ENCODE measurements around the gene ACACA.

The ACACA gene

GRCh38 chr17:37358830-37359681 lies 47.6 kb downstream of the ACACA start (continued):
- no peak for TF ChIP-seq SETDB1 (IDR thresholded peaks at IDR 0.05; ENCODE audit: insufficient read length, low read length)
- peak; percentile 97 for TF ChIP-seq ZBTB1 (tag by site-specific recombination; IDR thresholded peaks at IDR 0.05)
- TF ChIP-seq ZEB2 (tag by site-specific recombination; IDR thresholded peaks at IDR 0.05), result peak; percentile 48; the same call in 1 of the 2 replicates
- no peak for TF ChIP-seq ZNF701 (tag by site-specific recombination; IDR thresholded peaks at IDR 0.05)
- 0 out of 2 replicates have a peak, but pooled peaks have one; percentile 19 for TF ChIP-seq ZNF341 (tag by site-specific recombination; IDR thresholded peaks at IDR 0.05; ENCODE audit: low read depth)
- peak; percentile 49; the same call in 1 of the 2 replicates for TF ChIP-seq PRDM10 (tag by site-specific recombination; IDR thresholded peaks at IDR 0.05)
- TF ChIP-seq MZF1 (tag by site-specific recombination; IDR thresholded peaks at IDR 0.05; ENCODE audit: borderline replicate concordance), result no peak
- TF ChIP-seq ZNF157 (tag by site-specific recombination; IDR thresholded peaks at IDR 0.05), result no peak
- peak; percentile 56; the same call in 1 of the 2 replicates for TF ChIP-seq ZNF24 (tag by site-specific recombination; IDR thresholded peaks at IDR 0.05)
- peak; percentile 74 for TF ChIP-seq KLF16 (tag by site-specific recombination; IDR thresholded peaks at IDR 0.05)
- no peak for TF ChIP-seq ZNF416 (tag by site-specific recombination; IDR thresholded peaks at IDR 0.05)
- peak; percentile 86 for TF ChIP-seq ZBTB17 (tag by site-specific recombination; IDR thresholded peaks at IDR 0.05)
- no peak for TF ChIP-seq ZNF16 (tag by site-specific recombination; IDR thresholded peaks at IDR 0.05; ENCODE audit: low read depth)
- TF ChIP-seq PRDM1 (tag by site-specific recombination; IDR thresholded peaks at IDR 0.05), result no peak
- TF ChIP-seq ZNF280C (tag by site-specific recombination; IDR thresholded peaks at IDR 0.05), result no peak
- peak; percentile 43; the same call in 1 of the 2 replicates for TF ChIP-seq ZNF394 (tag by site-specific recombination; IDR thresholded peaks at IDR 0.05; ENCODE audit: borderline replicate concordance)
- TF ChIP-seq ZNF558 (tag by site-specific recombination; IDR thresholded peaks at IDR 0.05), result no peak
- TF ChIP-seq BCL11B (tag by site-specific recombination; IDR thresholded peaks at IDR 0.05; ENCODE audit: low read depth), result peak; percentile 77; the same call in 1 of the 2 replicates
- TF ChIP-seq ZNF529 (tag by site-specific recombination; IDR thresholded peaks at IDR 0.05; ENCODE audit: insufficient replicate concordance), result no peak
- no peak for TF ChIP-seq RBAK (tag by site-specific recombination; IDR thresholded peaks at IDR 0.05)
- TF ChIP-seq ZFP69B (tag by site-specific recombination; IDR thresholded peaks at IDR 0.05), result peak; percentile 33; the same call in 1 of the 2 replicates
- 0 out of 2 replicates have a peak, but pooled peaks have one; percentile 73 for TF ChIP-seq ZNF837 (tag by site-specific recombination; IDR thresholded peaks at IDR 0.05)
- no peak for TF ChIP-seq ZNF677 (tag by site-specific recombination; IDR thresholded peaks at IDR 0.05)
- TF ChIP-seq ZSCAN18 (tag by site-specific recombination; IDR thresholded peaks at IDR 0.05), result 0 out of 2 replicates have a peak, but pooled peaks have one; percentile 56
- 0 out of 2 replicates have a peak, but pooled peaks have one; percentile 24 for TF ChIP-seq ZNF610 (tag by site-specific recombination; IDR thresholded peaks at IDR 0.05; ENCODE audit: borderline replicate concordance)
- TF ChIP-seq KLF1 (tag by site-specific recombination; IDR thresholded peaks at IDR 0.05), result peak; percentile 62
- peak; percentile 73 for TF ChIP-seq SP7 (tag by site-specific recombination; IDR thresholded peaks at IDR 0.05)
- peak; percentile 24; the same call in 1 of the 2 replicates for TF ChIP-seq ZBTB48 (tag by site-specific recombination; IDR thresholded peaks at IDR 0.05)
- TF ChIP-seq ZNF2 (tag by site-specific recombination; IDR thresholded peaks at IDR 0.05), result peak; percentile 41; the same call in 1 of the 2 replicates
- TF ChIP-seq, protein P1, sequence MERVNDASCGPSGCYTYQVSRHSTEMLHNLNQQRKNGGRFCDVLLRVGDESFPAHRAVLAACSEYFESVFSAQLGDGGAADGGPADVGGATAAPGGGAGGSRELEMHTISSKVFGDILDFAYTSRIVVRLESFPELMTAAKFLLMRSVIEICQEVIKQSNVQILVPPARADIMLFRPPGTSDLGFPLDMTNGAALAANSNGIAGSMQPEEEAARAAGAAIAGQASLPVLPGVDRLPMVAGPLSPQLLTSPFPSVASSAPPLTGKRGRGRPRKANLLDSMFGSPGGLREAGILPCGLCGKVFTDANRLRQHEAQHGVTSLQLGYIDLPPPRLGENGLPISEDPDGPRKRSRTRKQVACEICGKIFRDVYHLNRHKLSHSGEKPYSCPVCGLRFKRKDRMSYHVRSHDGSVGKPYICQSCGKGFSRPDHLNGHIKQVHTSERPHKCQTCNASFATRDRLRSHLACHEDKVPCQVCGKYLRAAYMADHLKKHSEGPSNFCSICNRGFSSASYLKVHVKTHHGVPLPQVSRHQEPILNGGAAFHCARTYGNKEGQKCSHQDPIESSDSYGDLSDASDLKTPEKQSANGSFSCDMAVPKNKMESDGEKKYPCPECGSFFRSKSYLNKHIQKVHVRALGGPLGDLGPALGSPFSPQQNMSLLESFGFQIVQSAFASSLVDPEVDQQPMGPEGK (tag by site-specific recombination; IDR thresholded peaks at IDR 0.05), result peak; percentile 77
- peak; percentile 93 for TF ChIP-seq ZNF600 (tag by site-specific recombination; IDR thresholded peaks at IDR 0.05)

All from HEK293 (cell line).